Small intestine (tissue), 16 donors: ENCODE data around the gene NDUFS5. TPM values are rescaled to one million over a fixed set of nuclear protein-coding genes. Genes with fewer than 3 reads are reported as not detected.
"Not testable (repeated sequence)": the region's sequence is repeated elsewhere in the genome, so short reads cannot be mapped to it uniquely, and the experiment has no call there.

Experiments
- DNase-seq, 2 donors: peaks; one replicate each; pipeline versions ENCODE4 v3.0.0 to v3.0.0-alpha.2; 2013
- FAIRE-seq: peaks from 2 replicates; lab custom pipeline; 2012; peaks lifted over from hg19 to GRCh38; lab: Jason Lieb, UNC
- H3K27ac ChIP-seq, 3 donors: one replicate each; pipeline ENCODE4 v1.5.1; 2013; ENCODE audit warnings: low read length in 2 of 3, mild to moderate bottlenecking in 2 of 3, control low read depth in 1 of 3, inconsistent platforms in 1 of 3, low read depth in 1 of 3, moderate library complexity in 1 of 3
- H3K27me3 ChIP-seq, 3 donors: one replicate each; pipeline ENCODE4 v1.6.1; 2013; ENCODE audit warnings: low read length in 3 of 3, inconsistent platforms in 1 of 3; ENCODE audit not compliant: control insufficient read depth in 3 of 3, insufficient read depth in 3 of 3
- H3K36me3 ChIP-seq, 3 donors: one replicate each; pipeline ENCODE4 v1.6.1; 2013; ENCODE audit warnings: low read length in 3 of 3, inconsistent platforms in 1 of 3, low read depth in 1 of 3, mild to moderate bottlenecking in 1 of 3, moderate library complexity in 1 of 3; ENCODE audit not compliant: control insufficient read depth in 3 of 3, insufficient read depth in 2 of 3
- H3K4me1 ChIP-seq, 3 donors: one replicate each; pipeline ENCODE4 v1.6.1; 2013; ENCODE audit warnings: low read length in 2 of 3, inconsistent platforms in 1 of 3, low read depth in 1 of 3, mild to moderate bottlenecking in 1 of 3, moderate library complexity in 1 of 3; ENCODE audit not compliant: control insufficient read depth in 3 of 3, insufficient read depth in 2 of 3
- H3K4me3 ChIP-seq, 3 donors: one replicate each; pipeline ENCODE4 v1.5.1; 2013; ENCODE audit warnings: low read length in 3 of 3, control low read depth in 1 of 3, inconsistent platforms in 1 of 3, low read depth in 1 of 3, mild to moderate bottlenecking in 1 of 3, moderate library complexity in 1 of 3
- H3K9me3 ChIP-seq, 2 donors: one replicate each; pipeline ENCODE4 v1.6.1; 2013; ENCODE audit warnings: low read depth in 1 of 2, low read length in 1 of 2; ENCODE audit not compliant: control insufficient read depth in 2 of 2, insufficient read depth in 1 of 2
- WGBS, 3 donors: extraction: QIAGEN DNeasy Blood & Tissue Kit; methylation state at CpG; one replicate each; pipeline ENCODE4 v1.1.7; 2013; 5-methylcytosine and 5-hydroxymethylcytosine counted together
- long read RNA-seq, 10 donors: transcript quantifications; one replicate each; lab custom pipeline, GENCODE V29; 2026
- polyA plus RNA-seq, 4 donors: library from polyadenylated mRNA; stranded (reverse) in 3 of 4; unstranded in 1 of 4; fragments of 200-250 nt in 3 of 4; fragments of 120-200 nt in 1 of 4; gene quantifications; one replicate each; pipeline versions ENCODE4 v1.2.1 to v1.2.3, GENCODE V29; 2013
- donor health status: healthy with polysubstance abuse.
- donor health status: control.
- donor health status: control.
- donor health status: Bipolar disorder and iron deficiency.
- donor health status: healthy.

Gene NDUFS5
- 100 to 1,000 TPM; 228 to 696 (median 523) TPM for polyA plus RNA-seq
- long read RNA-seq, donor 1: 0 reads
- long read RNA-seq, donor 2, transcript NDUFS5-202 (3 exons, 548 nt): minor isoform, 38 of 79 reads
- long read RNA-seq, donor 2, transcript NDUFS5-201 (3 exons, 544 nt): major isoform, 41 of 79 reads
- long read RNA-seq, donor 2, partial matches to known transcripts: 0 of 79 reads
- long read RNA-seq, donor 2, other reads (novel, unspliced or antisense): 0 of 79 reads
- long read RNA-seq, donor 3, transcript NDUFS5-201 (3 exons, 544 nt): major isoform, 89 of 193 reads
- long read RNA-seq, donor 3, transcript NDUFS5-202 (3 exons, 548 nt): minor isoform, 78 of 193 reads
- long read RNA-seq, donor 3, partial matches to known transcripts: 26 of 193 reads
- long read RNA-seq, donor 3, other reads (novel, unspliced or antisense): 0 of 193 reads
- long read RNA-seq, donor 4, transcript NDUFS5-202 (3 exons, 548 nt): major isoform, 5 of 9 reads
- long read RNA-seq, donor 4, partial matches to known transcripts: 0 of 9 reads
- long read RNA-seq, donor 4, other reads (novel, unspliced or antisense): 0 of 9 reads
- long read RNA-seq, donor 5, transcript NDUFS5-202 (3 exons, 548 nt): minor isoform, 15 of 85 reads
- long read RNA-seq, donor 5, transcript NDUFS5-201 (3 exons, 544 nt): major isoform, 47 of 85 reads
- long read RNA-seq, donor 5, partial matches to known transcripts: 23 of 85 reads
- long read RNA-seq, donor 5, other reads (novel, unspliced or antisense): 0 of 85 reads
- long read RNA-seq, donor 6, transcript NDUFS5-202 (3 exons, 548 nt): minor isoform, 40 of 144 reads
- long read RNA-seq, donor 6, transcript NDUFS5-201 (3 exons, 544 nt): major isoform, 83 of 144 reads
- long read RNA-seq, donor 6, partial matches to known transcripts: 21 of 144 reads
- long read RNA-seq, donor 6, other reads (novel, unspliced or antisense): 0 of 144 reads
- long read RNA-seq, donor 7: 0 reads
- long read RNA-seq, donor 8, transcript NDUFS5-202 (3 exons, 548 nt): minor isoform, 6 of 15 reads
- long read RNA-seq, donor 8, transcript NDUFS5-201 (3 exons, 544 nt): major isoform, 9 of 15 reads
- long read RNA-seq, donor 8, partial matches to known transcripts: 0 of 15 reads
- long read RNA-seq, donor 8, other reads (novel, unspliced or antisense): 0 of 15 reads
- long read RNA-seq, donor 9, transcript NDUFS5-202 (3 exons, 548 nt): minor isoform, 7 of 48 reads
- long read RNA-seq, donor 9, transcript NDUFS5-201 (3 exons, 544 nt): major isoform, 34 of 48 reads
- long read RNA-seq, donor 9, partial matches to known transcripts: 7 of 48 reads
- long read RNA-seq, donor 9, other reads (novel, unspliced or antisense): 0 of 48 reads
- long read RNA-seq, donor 10, transcript NDUFS5-201 (3 exons, 544 nt): major isoform, 126 of 275 reads
- long read RNA-seq, donor 10, transcript NDUFS5-202 (3 exons, 548 nt): minor isoform, 120 of 275 reads
- long read RNA-seq, donor 10, partial matches to known transcripts: 29 of 275 reads
- long read RNA-seq, donor 10, other reads (novel, unspliced or antisense): 0 of 275 reads

- peaks cover 2 to 23% (median 7%) of the 10 kb centered on the region in 3 donors for H3K36me3 ChIP-seq
- H3K4me3 ChIP-seq: peak within 1 kb of the TSS; percentile 52 to 96 (median 70)
- no peak for FAIRE-seq
These were observed at the start of gene NDUFS5 for GRCh38 chr1:39026051-39026865. Gene NDUFS5, plus strand, starts transcription at chr1:39026350. Its CDS starts 2,375 bp downstream, at chr1:39028725.

GRCh38 chr1:38977399-38978244, 48.5 kb upstream of the NDUFS5 start:
- H3K4me3 ChIP-seq, H3K27ac ChIP-seq, DNase-seq: not testable (repeated sequence)

More at GRCh38 chr1:39026051-39026865, at the start of gene NDUFS5:
- Histone ChIP-seq H3K27ac (peak within 1 kb of the TSS; percentile 81 to 96 (median 90)), H3K9me3 (no peaks in the 10 kb centered on the region), H3K27me3 (no peaks in the 10 kb centered on the region), H3K4me1 (peaks cover 0 to 4% (median 3%) of the 10 kb centered on the region in 3 donors)
- 0% methylated on average over 47 of the region's 47 CpGs for WGBS, 3 donors
- DNase-seq: peak; percentile 90 to 95

GRCh38 chr1:38978245-38978542, 48.0 kb upstream of the NDUFS5 start:
- not testable (repeated sequence) for H3K27me3 ChIP-seq, DNase-seq, H3K27ac ChIP-seq, H3K36me3 ChIP-seq, H3K4me3 ChIP-seq, H3K4me1 ChIP-seq, FAIRE-seq
- H3K9me3 ChIP-seq: peaks cover 0 to 14% of the 10 kb centered on the region in 2 donors
- WGBS, 3 donors: 92% methylated on average over 6 of the region's 6 CpGs

More at GRCh38 chr1:38977399-38978244, 48.5 kb upstream of the NDUFS5 start:
- H3K9me3 ChIP-seq: peaks cover 0 to 14% of the 10 kb centered on the region in 2 donors
- H3K27me3 ChIP-seq, H3K4me1 ChIP-seq, FAIRE-seq, H3K36me3 ChIP-seq: not testable (repeated sequence)
- 75 to 81% (median 75%) methylated on average over 12 of the region's 12 CpGs for WGBS, 3 donors

- H3K27me3 ChIP-seq, FAIRE-seq, H3K4me1 ChIP-seq, DNase-seq, H3K36me3 ChIP-seq, H3K4me3 ChIP-seq, H3K27ac ChIP-seq: not testable (repeated sequence)
- peaks cover 0 to 14% of the 10 kb centered on the region in 2 donors for H3K9me3 ChIP-seq
- 16 to 47% (median 39%) methylated on average over 1 of the region's 1 CpG for WGBS, 3 donors
These were observed 46.8 kb upstream of the NDUFS5 start for GRCh38 chr1:38979380-38979779.

GRCh38 chr1:38989979-38990378, 36.2 kb upstream of the NDUFS5 start:
- Histone ChIP-seq H3K36me3 (peaks cover 0 to 14% (median 0%) of the 10 kb centered on the region in 3 donors), H3K27me3 (no peaks in the 10 kb centered on the region), H3K27ac (peak overlapping the region in 1 of 3 donors; percentile 84), H3K4me3 (no peak overlapping the region), H3K4me1 (peaks cover 2 to 14% (median 5%) of the 10 kb centered on the region in 3 donors), H3K9me3 (no peaks in the 10 kb centered on the region)
- FAIRE-seq: no peak
- DNase-seq: no peak
- WGBS, 3 donors: 45 to 77% (median 74%) methylated on average over 2 of the region's 2 CpGs

- Histone ChIP-seq H3K4me1 (peaks cover 2 to 14% (median 5%) of the 10 kb centered on the region in 3 donors), H3K9me3 (no peaks in the 10 kb centered on the region), H3K36me3 (peaks cover 0 to 14% (median 0%) of the 10 kb centered on the region in 3 donors), H3K4me3 (peak overlapping the region; percentile 48 to 95 (median 67)), H3K27me3 (no peaks in the 10 kb centered on the region), H3K27ac (peak overlapping the region in 2 of 3 donors; percentile 84)
- FAIRE-seq (no peak), DNase-seq (no peak)
- 8 to 26% (median 8%) methylated on average over 5 of the region's 5 CpGs for WGBS, 3 donors
These were observed 35.8 kb upstream of the NDUFS5 start for GRCh38 chr1:38990386-38990737.
